Panc1 (cell line): Measurements from ENCODE around the gene KLHDC9. TPM values are rescaled to one million over a fixed set of nuclear protein-coding genes. Genes with fewer than 3 reads are reported as not detected.

Experiments
- ATAC-seq: fragments of 200-7000 bp; cut with Tn5 transposase; 2 replicates; pipeline ENCODE4 v1.9.1; 2020; ENCODE audit warnings: mild to moderate bottlenecking, moderate library complexity
- BruUV-seq: library from RNA; stranded (reverse); fragments of 400-500 nt; replicated peaks from 2 replicates; lab custom pipeline; 2021; lab: Mats Ljungman, UMichigan
- CTCF ChIA-PET: fragments of 300-600 bp; sonication (Branson Sonifier 250); formaldehyde crosslinking; loops from one replicate; lab custom pipeline; 2022; ENCODE audit warnings: antibody characterized with exemption; lab: Charles Lee
- POLR2A ChIA-PET: fragments of 300-600 bp; sonication (Branson Sonifier 250); formaldehyde crosslinking; loops from one replicate; lab custom pipeline; 2022; ENCODE audit warnings: antibody characterized with exemption; lab: Charles Lee
- DNase-seq: peaks from one replicate; pipeline ENCODE4 v3.0.0-alpha.2; 2010; ENCODE audit warnings: low read depth, low spot score
- H3K27ac ChIP-seq: 2 replicates; pipeline ENCODE4 v1.5.1; 2011; ENCODE audit warnings: mild to moderate bottlenecking, low read length, inconsistent platforms
- H3K27me3 ChIP-seq: fragments of 200-500 bp; sonication (Bioruptor generic); 2 replicates; pipeline ENCODE4 v1.6.0; 2014; ENCODE audit warnings: low read length, inconsistent platforms; ENCODE audit not compliant: control insufficient read depth, insufficient read depth
- H3K36me3 ChIP-seq: fragments of 200-500 bp; sonication (Bioruptor generic); 2 replicates; pipeline ENCODE4 v1.5.1; 2014; ENCODE audit warnings: inconsistent platforms, mild to moderate bottlenecking, low read length, moderate library complexity; ENCODE audit not compliant: control insufficient read depth, insufficient read depth
- H3K4me1 ChIP-seq: 2 replicates; pipeline ENCODE4 v1.5.1; 2011; ENCODE audit warnings: inconsistent platforms, mild to moderate bottlenecking, low read length, moderate library complexity; ENCODE audit not compliant: control insufficient read depth, insufficient read depth
- H3K4me3 ChIP-seq, 2 experiments: 2 replicates each; pipeline ENCODE4 v1.5.1; 2011 to 2012; ENCODE audit warnings: low read depth in 2 of 2, low read length in 2 of 2, mild to moderate bottlenecking in 2 of 2, inconsistent platforms in 1 of 2, moderate library complexity in 1 of 2
- H3K9me3 ChIP-seq: fragments of 200-500 bp; sonication (Bioruptor generic); 2 replicates; pipeline ENCODE4 v1.5.1; 2014; ENCODE audit warnings: low read depth, mild to moderate bottlenecking, inconsistent platforms, low read length, moderate library complexity; ENCODE audit not compliant: control insufficient read depth, insufficient read depth
- POLR2AphosphoS5 ChIP-seq: IDR thresholded peaks from 2 replicates; pipeline ENCODE4 v1.6.1; 2012; ENCODE audit warnings: mild to moderate bottlenecking, low read depth, low read length, moderate library complexity
- REST ChIP-seq, 2 experiments: IDR thresholded peaks; 2 replicates each; pipeline ENCODE4 v1.6.1; 2011 to 2012; ENCODE audit warnings: low read depth in 2 of 2, control low read depth in 1 of 2, low read length in 1 of 2, mild to moderate bottlenecking in 1 of 2, moderate library complexity in 1 of 2; ENCODE audit not compliant: insufficient read depth in 1 of 2
- SIN3A ChIP-seq: IDR thresholded peaks from 2 replicates; pipeline ENCODE4 v1.6.1; 2012; ENCODE audit warnings: low read depth, mild to moderate bottlenecking, low read length, moderate library complexity, borderline replicate concordance; ENCODE audit not compliant: insufficient read depth
- TCF7L2 ChIP-seq: IDR thresholded peaks from 2 replicates; pipeline ENCODE4 v1.6.1; 2011; ENCODE audit warnings: mild to moderate bottlenecking, low read depth, low read length, inconsistent platforms
- in situ Hi-C: cut with HindIII; loops from 2 replicates; pipeline ENCODE4 v1.10.0; 2016; ENCODE audit warnings: low sequenced_read_pairs, low pct_unique_long_range_greater_than_20kb
- intact Hi-C: fragments of 100-400 bp; cut with micrococcal nuclease; formaldehyde crosslinking; loops from one replicate; pipeline ENCODE4 v1.10.0; 2022; ENCODE audit not compliant: unreplicated experiment
- total RNA-seq: library from RNA; stranded (reverse); gene quantifications from one replicate; pipeline ENCODE4 v1.2.1, GENCODE V29; 2021; ENCODE audit not compliant: unreplicated experiment
- TF ChIP-seq, protein P1 (sequence below): fragments of 450-650 bp; IDR thresholded peaks from 2 replicates; pipeline ENCODE4 v1.5.1; 2017; ENCODE audit warnings: mild to moderate bottlenecking

Gene KLHDC9
- total RNA-seq, 1 experiment from 2014 or later = 7.6 TPM

GRCh38 chr1:161074676-161075368 is 23.3 kb upstream of the KLHDC9 start:
- Histone ChIP-seq H3K4me1 (no peaks in the 10 kb centered on the region), H3K27me3 (no peaks in the 10 kb centered on the region), H3K36me3 (no peaks in the 10 kb centered on the region), H3K4me3 (no peak overlapping the region), H3K27ac (no peak overlapping the region), H3K9me3 (no peaks in the 10 kb centered on the region)
- ChIA-PET CTCF (interaction anchor here (0.7 kb wide), 1 partner anchor 23 kb away, joined by 3 read pairs; no protein-coding TSS in a partner anchor), POLR2A (no interaction called here)
- BruUV-seq = no TSS peak
- DNase-seq = no peak
- TF ChIP-seq SIN3A (no peak), TCF7L2 (no peak), REST (IDR thresholded peaks at IDR 0.05; ENCODE audit: insufficient read depth in 1 of 2, low read depth in 2 of 2, low read length in 1 of 2) (no peak), POLR2AphosphoS5 (no peak)
- TF ChIP-seq, protein P1, sequence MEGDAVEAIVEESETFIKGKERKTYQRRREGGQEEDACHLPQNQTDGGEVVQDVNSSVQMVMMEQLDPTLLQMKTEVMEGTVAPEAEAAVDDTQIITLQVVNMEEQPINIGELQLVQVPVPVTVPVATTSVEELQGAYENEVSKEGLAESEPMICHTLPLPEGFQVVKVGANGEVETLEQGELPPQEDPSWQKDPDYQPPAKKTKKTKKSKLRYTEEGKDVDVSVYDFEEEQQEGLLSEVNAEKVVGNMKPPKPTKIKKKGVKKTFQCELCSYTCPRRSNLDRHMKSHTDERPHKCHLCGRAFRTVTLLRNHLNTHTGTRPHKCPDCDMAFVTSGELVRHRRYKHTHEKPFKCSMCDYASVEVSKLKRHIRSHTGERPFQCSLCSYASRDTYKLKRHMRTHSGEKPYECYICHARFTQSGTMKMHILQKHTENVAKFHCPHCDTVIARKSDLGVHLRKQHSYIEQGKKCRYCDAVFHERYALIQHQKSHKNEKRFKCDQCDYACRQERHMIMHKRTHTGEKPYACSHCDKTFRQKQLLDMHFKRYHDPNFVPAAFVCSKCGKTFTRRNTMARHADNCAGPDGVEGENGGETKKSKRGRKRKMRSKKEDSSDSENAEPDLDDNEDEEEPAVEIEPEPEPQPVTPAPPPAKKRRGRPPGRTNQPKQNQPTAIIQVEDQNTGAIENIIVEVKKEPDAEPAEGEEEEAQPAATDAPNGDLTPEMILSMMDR = no peak
- no peak for ATAC-seq
- in situ Hi-C loops (no loop called here), intact Hi-C loops (no loop called here)

GRCh38 chr1:161076410-161076809 is 21.8 kb upstream of the KLHDC9 start:
- Histone ChIP-seq H3K4me1 (no peaks in the 10 kb centered on the region), H3K27ac (no peak overlapping the region), H3K36me3 (no peaks in the 10 kb centered on the region), H3K9me3 (no peaks in the 10 kb centered on the region), H3K27me3 (no peaks in the 10 kb centered on the region), H3K4me3 (no peak overlapping the region)
- intact Hi-C loops = no loop called here
- DNase-seq (no peak), ATAC-seq (no peak)
- no TSS peak for BruUV-seq
- ChIA-PET CTCF (interaction anchor here (0.7 kb wide), 1 partner anchor 21 kb away, joined by 4 read pairs; no protein-coding TSS in a partner anchor), POLR2A (no interaction called here)
- in situ Hi-C loops = no loop called here
- TF ChIP-seq POLR2AphosphoS5 (no peak), REST (IDR thresholded peaks at IDR 0.05; ENCODE audit: insufficient read depth in 1 of 2, low read depth in 2 of 2, low read length in 1 of 2) (no peak), SIN3A (no peak), TCF7L2 (no peak)
- TF ChIP-seq, protein P1 = no peak
